Peyer's patch (tissue), 4 donors: ENCODE data around the gene SUPT4H1.

Experiments used
- POLR2A ChIP-seq, 2 donors: fragments of 450-650 bp; IDR thresholded peaks; one replicate each; pipeline ENCODE4 v1.5.1; 2017; ENCODE audit warnings: antibody characterized with exemption in 2 of 2, mild to moderate bottlenecking in 2 of 2, moderate library complexity in 2 of 2
- TF ChIP-seq, protein P1 (sequence below), 6 experiments: fragments of 450-650 bp in 4 of 6; fragments of 200-600 bp in 2 of 6; sonication (generic) in 1 of 6; IDR thresholded peaks; one replicate each; pipeline ENCODE4 v1.5.1; 2017 to 2019; ENCODE audit warnings: antibody characterized with exemption in 6 of 6, mild to moderate bottlenecking in 3 of 6, moderate library complexity in 1 of 6

DNA sequence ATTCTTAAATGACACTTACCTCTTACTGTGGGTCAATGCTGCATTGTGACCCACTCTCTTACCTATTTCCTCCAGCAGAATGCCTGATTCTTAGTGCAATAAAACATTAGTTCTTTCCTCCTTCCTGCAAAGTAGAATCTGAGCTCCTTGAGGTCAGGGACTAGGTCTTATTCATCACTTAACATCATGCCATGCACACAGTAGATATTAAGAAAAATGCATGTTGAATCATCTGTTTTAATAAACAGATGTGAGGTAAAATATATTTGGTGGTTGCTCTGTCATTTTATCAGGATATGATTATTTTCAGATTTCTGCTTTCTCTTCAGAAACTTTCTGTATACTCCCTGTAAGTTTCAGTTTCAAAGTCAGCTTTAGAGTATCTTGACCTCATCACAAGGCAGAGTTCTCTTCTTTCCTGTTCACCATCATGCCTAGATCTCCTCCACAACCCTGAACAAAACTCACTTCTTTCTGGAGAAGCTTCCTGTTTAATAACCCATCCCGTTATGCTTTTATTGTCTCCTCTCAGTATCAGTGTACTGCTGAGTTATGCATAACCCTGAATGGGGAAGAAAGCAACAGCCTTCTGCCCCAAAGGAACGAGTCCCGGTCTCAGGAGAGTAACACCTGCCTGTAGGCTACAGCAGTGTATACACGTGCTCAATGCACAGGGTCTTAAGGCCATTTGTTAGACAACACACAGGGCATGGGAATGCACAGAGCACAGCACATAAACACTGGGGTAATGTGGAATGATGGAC is 30.3 kb upstream of the SUPT4H1 start:
- TF ChIP-seq, protein P1, sequence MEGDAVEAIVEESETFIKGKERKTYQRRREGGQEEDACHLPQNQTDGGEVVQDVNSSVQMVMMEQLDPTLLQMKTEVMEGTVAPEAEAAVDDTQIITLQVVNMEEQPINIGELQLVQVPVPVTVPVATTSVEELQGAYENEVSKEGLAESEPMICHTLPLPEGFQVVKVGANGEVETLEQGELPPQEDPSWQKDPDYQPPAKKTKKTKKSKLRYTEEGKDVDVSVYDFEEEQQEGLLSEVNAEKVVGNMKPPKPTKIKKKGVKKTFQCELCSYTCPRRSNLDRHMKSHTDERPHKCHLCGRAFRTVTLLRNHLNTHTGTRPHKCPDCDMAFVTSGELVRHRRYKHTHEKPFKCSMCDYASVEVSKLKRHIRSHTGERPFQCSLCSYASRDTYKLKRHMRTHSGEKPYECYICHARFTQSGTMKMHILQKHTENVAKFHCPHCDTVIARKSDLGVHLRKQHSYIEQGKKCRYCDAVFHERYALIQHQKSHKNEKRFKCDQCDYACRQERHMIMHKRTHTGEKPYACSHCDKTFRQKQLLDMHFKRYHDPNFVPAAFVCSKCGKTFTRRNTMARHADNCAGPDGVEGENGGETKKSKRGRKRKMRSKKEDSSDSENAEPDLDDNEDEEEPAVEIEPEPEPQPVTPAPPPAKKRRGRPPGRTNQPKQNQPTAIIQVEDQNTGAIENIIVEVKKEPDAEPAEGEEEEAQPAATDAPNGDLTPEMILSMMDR (IDR thresholded peaks at IDR 0.05), result no peak
- no peak for TF ChIP-seq POLR2A (IDR thresholded peaks at IDR 0.05)
